PC-9 (cell line): ENCODE results near the gene SDK2. TPM values are rescaled to one million over a fixed set of nuclear protein-coding genes. Genes with fewer than 3 reads are reported as not detected.
"Not testable (repeated sequence)": the region's sequence is repeated elsewhere in the genome, so short reads cannot be mapped to it uniquely, and the experiment has no call there.

Experiments
- BruUV-seq: library from RNA; stranded (reverse); fragments of 400-500 nt; replicated peaks from 2 replicates; lab custom pipeline; 2021; lab: Mats Ljungman, UMichigan
- CTCF ChIA-PET: fragments of 300-600 bp; sonication (Branson Sonifier 250); formaldehyde crosslinking; loops from one replicate; lab custom pipeline; 2022; ENCODE audit warnings: antibody characterized with exemption; lab: Charles Lee
- POLR2A ChIA-PET: fragments of 300-600 bp; sonication (Branson Sonifier 250); formaldehyde crosslinking; loops from one replicate; lab custom pipeline; 2022; ENCODE audit warnings: antibody characterized with exemption; ENCODE audit not compliant: unreplicated experiment; lab: Charles Lee
- DNase-seq, 2 experiments: peaks; one replicate each; pipeline versions ENCODE4 v3.0.0 to v3.0.0-alpha.2; 2015 to 2022; ENCODE audit warnings: mixed read lengths in 1 of 2
- H2AFZ ChIP-seq: fragments of 200-600 bp; sonication (generic); 2 replicates; pipeline ENCODE4 v1.8.1; 2017; ENCODE audit warnings: antibody characterized with exemption
- H3F3A ChIP-seq: fragments of 200-600 bp; sonication (generic); 2 replicates; pipeline ENCODE4 v1.8.1; 2017; ENCODE audit warnings: antibody characterized with exemption, mild to moderate bottlenecking, low read depth; ENCODE audit not compliant: insufficient read depth
- H3K27ac ChIP-seq: fragments of 200-600 bp; sonication (generic); 2 replicates; pipeline ENCODE4 v1.6.1; 2016; ENCODE audit warnings: mixed run types
- H3K27me3 ChIP-seq: fragments of 200-600 bp; sonication (generic); 2 replicates; pipeline ENCODE4 v1.6.1; 2016; ENCODE audit warnings: low read depth, mixed run types; ENCODE audit not compliant: insufficient read depth
- H3K36me3 ChIP-seq: fragments of 200-600 bp; sonication (generic); 2 replicates; pipeline ENCODE4 v1.6.1; 2016; ENCODE audit warnings: low read depth, mixed run types
- H3K4me1 ChIP-seq: fragments of 200-600 bp; sonication (generic); replicated peaks from 2 replicates; pipeline ENCODE4 v1.6.1; 2016; ENCODE audit warnings: mixed run types; ENCODE audit not compliant: insufficient read depth
- H3K4me2 ChIP-seq: fragments of 200-600 bp; sonication (generic); 2 replicates; pipeline ENCODE4 v1.6.1; 2017; ENCODE audit warnings: mixed run types
- H3K4me3 ChIP-seq: fragments of 200-600 bp; sonication (generic); 2 replicates; pipeline ENCODE4 v1.6.1; 2016; ENCODE audit warnings: mixed run types
- H3K79me2 ChIP-seq: fragments of 200-600 bp; sonication (generic); 2 replicates; pipeline ENCODE4 v1.6.1; 2017; ENCODE audit warnings: low read depth, mixed run types
- H3K9me2 ChIP-seq: fragments of 200-600 bp; sonication (generic); 2 replicates; pipeline ENCODE4 v1.8.1; 2017; ENCODE audit warnings: mild to moderate bottlenecking; ENCODE audit not compliant: insufficient read depth
- H3K9me3 ChIP-seq: fragments of 200-600 bp; sonication (generic); 2 replicates; pipeline ENCODE4 v1.8.1; 2016; ENCODE audit warnings: low read depth; ENCODE audit not compliant: insufficient read depth
- H4K20me1 ChIP-seq: fragments of 200-600 bp; sonication (generic); 2 replicates; pipeline ENCODE4 v1.8.1; 2017; ENCODE audit not compliant: insufficient read depth
- CTCF ChIP-seq: fragments of 200-600 bp; sonication (generic); conservative IDR thresholded peaks from 2 replicates; pipeline ENCODE4 v1.6.1; 2017; ENCODE audit warnings: mixed run types, antibody characterized with exemption, mild to moderate bottlenecking, moderate library complexity
- EZH2 ChIP-seq: fragments of 200-600 bp; sonication (generic); IDR thresholded peaks from 2 replicates; pipeline ENCODE4 v1.8.0; 2017; ENCODE audit warnings: antibody characterized with exemption, low read depth
- intact Hi-C: fragments of 100-400 bp; cut with micrococcal nuclease; formaldehyde crosslinking; loops from one replicate; pipeline ENCODE4 v1.10.0; 2022; ENCODE audit not compliant: unreplicated experiment
- total RNA-seq: library from RNA; stranded (reverse); gene quantifications from 2 replicates; pipeline ENCODE4 v1.2.3, GENCODE V29; 2021

Gene SDK2
- total RNA-seq, 1 experiment from 2014 or later, result 0.04 TPM

- no peak overlapping the region for H3K4me3 ChIP-seq
- CTCF ChIA-PET, result interaction anchor here (0.6 kb wide), 1 partner anchor 25 kb away, joined by 4 read pairs; no protein-coding TSS in a partner anchor
- POLR2A ChIA-PET, result no interaction called here
- intact Hi-C loops, result no loop called here
- no peak overlapping the region for H2AFZ ChIP-seq
- no peaks in the 10 kb centered on the region for H3K9me3 ChIP-seq
- TF ChIP-seq EZH2 (no peak), CTCF (no peak)
- peaks cover 9% of the 10 kb centered on the region; the same call in 1 of the 2 replicates for H3F3A ChIP-seq
- H3K9me2 ChIP-seq, result no peaks in the 10 kb centered on the region
- no peak overlapping the region for H3K27ac ChIP-seq
- DNase-seq, result no peak
- peaks cover 12% of the 10 kb centered on the region for H3K4me1 ChIP-seq
- H3K4me2 ChIP-seq, result no peak overlapping the region
- peaks cover 14% of the 10 kb centered on the region for H3K79me2 ChIP-seq
- BruUV-seq, result no TSS peak
- no peaks in the 10 kb centered on the region for H4K20me1 ChIP-seq
- H3K27me3 ChIP-seq, result no peaks in the 10 kb centered on the region
- H3K36me3 ChIP-seq, result no peaks in the 10 kb centered on the region
These were observed 328.8 kb downstream of the SDK2 start for GRCh38 chr17:73315471-73315870.

DNA sequence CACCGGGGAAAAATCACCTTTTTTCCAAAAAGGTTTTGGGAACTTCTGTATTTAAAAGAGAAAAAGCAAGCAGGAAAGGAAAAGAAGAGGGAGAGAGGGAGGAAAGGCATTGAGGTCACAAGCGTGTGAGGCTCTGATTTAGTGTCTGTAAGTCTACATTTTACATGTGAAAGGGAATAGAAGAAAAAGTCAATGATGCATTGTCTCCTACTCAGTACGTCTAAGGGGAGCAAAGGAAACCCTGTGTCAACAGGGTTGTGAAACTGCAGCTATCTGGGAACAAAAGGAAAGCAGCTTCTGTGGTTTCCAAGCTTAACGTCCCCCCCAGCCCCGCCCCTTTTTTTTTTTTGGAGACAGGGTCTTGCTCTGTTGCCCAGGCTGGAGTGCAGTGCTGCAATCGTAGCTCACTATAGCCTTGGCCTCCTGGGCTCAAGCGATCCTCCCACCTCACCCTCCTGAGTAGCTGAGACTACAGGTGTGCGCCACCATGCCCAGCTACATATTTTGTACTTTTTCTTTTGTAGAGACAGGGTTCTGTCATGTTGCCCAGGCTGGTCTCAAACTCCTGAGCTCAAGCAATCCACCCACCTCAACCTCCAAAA is 330.6 kb downstream of the SDK2 start:
- Histone ChIP-seq H3K36me3 (no peaks in the 10 kb centered on the region), H3K4me1 (peaks cover 26% of the 10 kb centered on the region), H3K4me2 (no peak overlapping the region), H3F3A (peaks cover 19% of the 10 kb centered on the region), H3K79me2 (peaks cover 32% of the 10 kb centered on the region), H3K4me3 (no peak overlapping the region), H3K9me3 (no peaks in the 10 kb centered on the region), H3K27ac (no peak overlapping the region), H3K9me2 (no peaks in the 10 kb centered on the region), H2AFZ (no peak overlapping the region), H4K20me1 (no peaks in the 10 kb centered on the region), H3K27me3 (no peaks in the 10 kb centered on the region)
- TF ChIP-seq CTCF (no peak), EZH2 (no peak)
- POLR2A ChIA-PET, result no interaction called here
- CTCF ChIA-PET, result no interaction called here
- BruUV-seq, result no TSS peak
- no peak for DNase-seq
- intact Hi-C loops, result loop anchor here (5.0 kb wide), 1 partner anchor 586 kb away; no protein-coding TSS in a partner anchor

DNA sequence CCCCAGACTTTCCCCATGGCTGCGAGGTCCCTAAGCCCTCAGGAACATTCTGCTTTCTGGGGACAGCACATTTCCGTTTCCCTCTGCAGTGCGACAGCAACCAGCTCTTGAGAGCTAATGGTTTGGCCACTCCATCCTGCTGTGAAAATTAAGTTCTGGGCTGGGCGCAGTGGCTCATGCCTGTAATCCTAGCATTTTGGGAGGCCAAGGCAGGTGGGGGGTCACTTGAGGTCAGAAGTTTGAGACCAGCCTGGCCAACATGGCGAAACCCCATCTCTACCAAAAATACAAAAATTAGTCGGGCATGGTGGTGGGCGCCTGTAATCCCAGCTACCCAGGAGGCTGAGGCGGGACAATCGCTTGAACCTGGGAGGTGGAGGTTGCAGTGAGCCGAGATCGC is 331.4 kb downstream of the SDK2 start:
- H3F3A ChIP-seq, result peaks cover 27% of the 10 kb centered on the region
- 0 out of 2 replicates have a peak overlapping the region, but pooled peaks have one; percentile 93 for H3K4me3 ChIP-seq
- H3K4me2 ChIP-seq, result peak overlapping the region; percentile 90
- peak overlapping the region; percentile 92; the same call in 1 of the 2 replicates for H2AFZ ChIP-seq
- H3K36me3 ChIP-seq, H3K9me2 ChIP-seq, H4K20me1 ChIP-seq, H3K27me3 ChIP-seq, H3K9me3 ChIP-seq, DNase-seq, POLR2A ChIA-PET, BruUV-seq: not testable (repeated sequence)
- CTCF ChIA-PET, result interaction anchor here (1.2 kb wide), 1 partner anchor 57 kb away, joined by 3 read pairs; no protein-coding TSS in a partner anchor
- intact Hi-C loops, result loop anchor here (1.0 to 5.0 kb wide), 2 partner anchors 47 to 586 kb away; no protein-coding TSS in a partner anchor
- peak overlapping the region; percentile 74; the same call in 1 of the 2 replicates for H3K27ac ChIP-seq
- peaks cover 30% of the 10 kb centered on the region for H3K4me1 ChIP-seq
- peaks cover 37% of the 10 kb centered on the region for H3K79me2 ChIP-seq
